RWPE2 (cell line): ENCODE measurements around the gene FBXW2.

Experiments used
- ATAC-seq: fragments of 200-7000 bp; cut with Tn5 transposase; 3 replicates; pipeline ENCODE4 v1.9.1; 2021; ENCODE audit warnings: low read depth
- DNase-seq: peaks from one replicate; pipeline ENCODE4 v3.0.0-alpha.2; 2020; ENCODE audit warnings: low spot score
- H3K27ac ChIP-seq: fragments of 450-650 bp; 2 replicates; pipeline ENCODE4 v1.5.1; 2017; ENCODE audit warnings: mild to moderate bottlenecking; ENCODE audit not compliant: poor library complexity, severe bottlenecking
- H3K27me3 ChIP-seq: fragments of 250-450 bp; sonication (Bioruptor Pico); 2 replicates; pipeline ENCODE4 v1.5.1; 2021; ENCODE audit warnings: mild to moderate bottlenecking, moderate library complexity; ENCODE audit not compliant: insufficient read depth, poor library complexity, severe bottlenecking
- H3K36me3 ChIP-seq: fragments of 250-450 bp; sonication (Bioruptor Pico); 2 replicates; pipeline ENCODE4 v1.5.1; 2020; ENCODE audit warnings: low read depth, mild to moderate bottlenecking, moderate library complexity
- H3K4me1 ChIP-seq: fragments of 250-450 bp; sonication (Bioruptor Pico); 2 replicates; pipeline ENCODE4 v1.5.1; 2021; ENCODE audit warnings: mild to moderate bottlenecking, moderate library complexity; ENCODE audit not compliant: insufficient read depth, poor library complexity, severe bottlenecking
- H3K4me3 ChIP-seq: fragments of 250-450 bp; sonication (Bioruptor Pico); 2 replicates; pipeline ENCODE4 v1.5.1; 2021; ENCODE audit warnings: mild to moderate bottlenecking, moderate library complexity; ENCODE audit not compliant: severe bottlenecking
- H3K9me3 ChIP-seq: fragments of 250-450 bp; sonication (Bioruptor Pico); 2 replicates; pipeline ENCODE4 v1.5.1; 2021; ENCODE audit warnings: mild to moderate bottlenecking, moderate library complexity; ENCODE audit not compliant: severe bottlenecking
- TF ChIP-seq, protein P1 (sequence below): fragments of 450-650 bp; IDR thresholded peaks from one replicate; pipeline ENCODE4 v1.5.1; 2017; ENCODE audit warnings: mild to moderate bottlenecking, moderate library complexity; ENCODE audit not compliant: poor library complexity, severe bottlenecking

The FBXW2 gene

DNA sequence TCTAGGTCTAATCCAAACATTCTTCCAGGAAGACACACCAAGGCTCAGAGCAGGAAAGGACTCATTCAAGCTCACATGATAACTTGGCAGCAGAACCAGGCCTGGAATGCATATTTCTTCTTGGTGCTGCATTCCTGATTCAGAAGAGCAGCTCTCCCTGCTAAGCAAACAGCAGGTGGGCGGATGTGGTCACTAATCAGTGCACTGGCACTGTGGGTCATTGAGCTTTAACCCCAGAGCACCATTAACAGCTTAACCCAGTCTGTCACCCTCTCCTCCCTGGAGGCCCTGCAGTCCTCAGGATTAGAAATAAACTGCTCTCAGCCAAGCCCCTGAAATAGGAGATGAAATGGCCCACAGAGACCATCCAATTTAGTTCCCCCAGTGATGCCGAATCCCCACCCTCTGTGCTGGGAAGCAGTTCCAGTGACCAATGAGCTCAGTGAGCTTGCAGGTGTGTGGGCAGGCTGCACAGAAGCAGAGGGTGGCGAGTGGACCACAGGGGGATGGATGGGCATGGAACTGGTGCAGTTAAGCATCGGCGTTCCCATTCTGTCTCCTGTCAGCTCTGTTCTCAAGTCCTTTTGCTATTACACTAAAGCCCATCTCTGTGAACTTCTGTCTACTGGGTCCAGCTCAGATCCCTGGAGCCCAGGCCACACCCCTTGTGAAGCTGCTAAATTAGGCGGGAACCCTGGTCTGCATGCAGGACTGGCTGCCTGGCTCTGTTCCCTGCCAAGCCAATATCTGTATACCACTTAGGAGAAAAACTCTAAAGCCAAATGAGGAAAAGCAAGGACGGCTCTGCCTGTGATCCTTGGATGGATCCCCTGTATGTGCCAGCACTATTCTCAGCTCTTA, 62.3 kb downstream of the FBXW2 start:
- peak; percentile 86 for ATAC-seq
- Histone ChIP-seq H3K36me3 (no peaks in the 10 kb centered on the region), H3K27me3 (no peaks in the 10 kb centered on the region), H3K27ac (peak overlapping the region; percentile 41), H3K4me1 (no peaks in the 10 kb centered on the region), H3K4me3 (no peak overlapping the region), H3K9me3 (no peaks in the 10 kb centered on the region)
- TF ChIP-seq, protein P1, sequence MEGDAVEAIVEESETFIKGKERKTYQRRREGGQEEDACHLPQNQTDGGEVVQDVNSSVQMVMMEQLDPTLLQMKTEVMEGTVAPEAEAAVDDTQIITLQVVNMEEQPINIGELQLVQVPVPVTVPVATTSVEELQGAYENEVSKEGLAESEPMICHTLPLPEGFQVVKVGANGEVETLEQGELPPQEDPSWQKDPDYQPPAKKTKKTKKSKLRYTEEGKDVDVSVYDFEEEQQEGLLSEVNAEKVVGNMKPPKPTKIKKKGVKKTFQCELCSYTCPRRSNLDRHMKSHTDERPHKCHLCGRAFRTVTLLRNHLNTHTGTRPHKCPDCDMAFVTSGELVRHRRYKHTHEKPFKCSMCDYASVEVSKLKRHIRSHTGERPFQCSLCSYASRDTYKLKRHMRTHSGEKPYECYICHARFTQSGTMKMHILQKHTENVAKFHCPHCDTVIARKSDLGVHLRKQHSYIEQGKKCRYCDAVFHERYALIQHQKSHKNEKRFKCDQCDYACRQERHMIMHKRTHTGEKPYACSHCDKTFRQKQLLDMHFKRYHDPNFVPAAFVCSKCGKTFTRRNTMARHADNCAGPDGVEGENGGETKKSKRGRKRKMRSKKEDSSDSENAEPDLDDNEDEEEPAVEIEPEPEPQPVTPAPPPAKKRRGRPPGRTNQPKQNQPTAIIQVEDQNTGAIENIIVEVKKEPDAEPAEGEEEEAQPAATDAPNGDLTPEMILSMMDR: no peak
- peak; percentile 72 for DNase-seq

GRCh38 chr9:120729791-120730241, 63.4 kb downstream of the FBXW2 start:
- Histone ChIP-seq H3K4me3 (no peak overlapping the region), H3K36me3 (no peaks in the 10 kb centered on the region), H3K9me3 (no peaks in the 10 kb centered on the region), H3K27ac (peak overlapping the region; percentile 41), H3K4me1 (no peaks in the 10 kb centered on the region), H3K27me3 (no peaks in the 10 kb centered on the region)
- DNase-seq (no peak), ATAC-seq (no peak)
- TF ChIP-seq, protein P1: no peak

DNA sequence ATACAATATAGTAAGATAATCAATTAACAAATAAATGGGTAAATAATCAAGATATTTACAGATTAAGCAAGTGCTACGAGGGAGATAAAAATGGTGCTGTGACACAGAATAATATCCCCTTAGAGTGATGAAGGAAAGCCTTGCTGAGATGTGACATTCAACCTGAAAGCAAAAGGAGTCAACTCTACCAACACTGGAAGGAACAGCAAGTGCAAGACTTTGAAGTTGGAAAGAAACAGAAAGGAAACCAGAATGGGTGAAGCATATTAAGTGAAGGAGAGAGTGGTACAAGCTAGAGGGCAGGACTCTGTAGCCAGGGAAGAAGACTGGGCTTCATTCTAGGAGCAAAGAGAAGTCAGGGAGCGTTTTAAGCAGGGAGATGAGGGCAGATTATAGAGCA, 66.7 kb downstream of the FBXW2 start:
- H3K27ac ChIP-seq: no peak overlapping the region
- no peak for ATAC-seq
- H3K4me3 ChIP-seq: no peak overlapping the region
- H3K27me3 ChIP-seq: no peaks in the 10 kb centered on the region
- no peak for DNase-seq
- no peaks in the 10 kb centered on the region for H3K36me3 ChIP-seq
- no peaks in the 10 kb centered on the region for H3K9me3 ChIP-seq
- H3K4me1 ChIP-seq: no peaks in the 10 kb centered on the region
- TF ChIP-seq, protein P1: no peak

GRCh38 chr9:120725907-120726306, 67.3 kb downstream of the FBXW2 start:
- TF ChIP-seq, protein P1: no peak
- H3K27ac ChIP-seq: no peak overlapping the region
- no peaks in the 10 kb centered on the region for H3K9me3 ChIP-seq
- no peaks in the 10 kb centered on the region for H3K27me3 ChIP-seq
- H3K4me1 ChIP-seq: no peaks in the 10 kb centered on the region
- no peak for DNase-seq
- H3K4me3 ChIP-seq: no peak overlapping the region
- ATAC-seq: no peak
- no peaks in the 10 kb centered on the region for H3K36me3 ChIP-seq
